Activated CD4-positive, alpha-beta T cell treated with anti-CD3 and anti-CD28 coated beads for 24 hours (primary cell): ENCODE measurements around the gene ARL8A.
"Not testable (repeated sequence)": the region's sequence is repeated elsewhere in the genome, so short reads cannot be mapped to it uniquely, and the experiment has no call there.

ENCODE experiments used
- DNase-seq, 2 donors: peaks; one replicate each; pipeline ENCODE4 v3.0.0-alpha.2; 2020; ENCODE audit warnings: low read depth in 2 of 2

Gene ARL8A

DNA sequence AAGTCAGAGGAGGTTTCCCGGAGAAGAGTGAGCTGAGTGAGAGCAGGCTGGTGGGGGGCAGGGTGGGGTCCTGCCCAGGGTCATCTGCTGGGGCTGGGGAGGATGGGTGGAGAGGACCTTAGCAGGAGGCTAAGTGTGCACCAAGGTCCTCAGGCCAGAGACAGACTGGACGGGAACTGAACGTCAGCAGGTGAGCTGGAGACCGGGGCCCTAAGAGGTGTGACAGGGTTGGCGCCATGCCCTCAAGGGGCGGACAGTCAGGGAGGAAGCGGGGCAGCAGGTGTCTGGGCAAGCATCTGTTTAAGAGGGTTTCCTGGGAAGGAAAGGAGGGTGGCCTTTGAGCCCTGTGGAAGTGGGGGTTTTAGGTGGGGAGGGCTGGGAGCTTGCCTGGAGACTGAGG, 29.5 kb upstream of the ARL8A start:
- DNase-seq: no peak

DNA sequence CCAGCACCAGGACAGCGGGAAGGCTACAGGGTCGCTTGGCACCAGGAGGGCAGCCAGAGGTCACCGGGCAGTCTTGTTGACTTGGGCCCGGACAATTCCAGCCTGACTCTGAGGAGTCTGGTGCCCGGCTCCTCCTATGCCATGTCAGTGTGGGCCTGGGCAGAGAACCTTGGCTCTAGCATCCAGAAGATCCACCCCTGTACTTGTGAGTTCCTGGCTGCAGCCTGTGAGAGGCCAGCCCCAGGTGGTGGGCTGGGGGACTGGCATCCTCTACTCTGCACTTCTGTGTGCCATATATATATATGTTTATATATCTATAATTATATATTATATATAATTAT, 27.4 kb upstream of the ARL8A start:
- no peak for DNase-seq

DNA sequence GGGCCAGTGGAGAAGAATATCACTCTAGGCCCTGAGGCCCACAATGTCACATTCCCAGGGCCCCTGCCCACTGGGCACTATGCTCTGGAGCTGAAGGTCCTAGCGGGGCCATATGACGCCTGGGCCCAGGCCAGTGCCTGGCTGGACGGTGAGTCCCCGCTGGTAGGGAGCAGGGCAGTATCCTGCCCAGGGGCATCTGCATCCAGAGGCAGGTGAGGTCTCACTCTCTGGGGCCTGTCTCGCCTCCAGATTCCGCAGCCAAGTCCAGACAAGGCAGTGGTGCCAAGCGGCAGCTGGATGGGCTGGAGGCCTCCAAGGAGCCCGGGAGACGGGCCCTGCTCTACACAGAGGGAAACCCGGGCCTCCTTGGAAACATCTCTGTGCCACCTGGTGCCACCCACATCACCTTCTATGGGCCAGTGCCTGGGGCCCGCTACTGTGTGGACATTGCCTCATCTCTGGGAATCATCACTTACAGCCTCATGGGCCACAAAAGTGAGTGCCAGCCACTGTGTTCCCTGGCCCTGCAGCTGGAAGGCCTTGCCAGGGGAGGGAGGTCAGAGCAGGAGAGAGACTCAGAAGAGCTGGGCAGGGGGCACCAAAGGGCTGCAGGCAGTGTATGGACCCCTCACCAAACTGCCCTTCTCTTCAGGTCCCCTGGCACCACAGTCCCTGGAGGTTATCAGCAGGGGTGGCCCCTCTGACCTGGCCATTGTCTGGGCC, 26.9 kb upstream of the ARL8A start:
- DNase-seq: no peak

DNA sequence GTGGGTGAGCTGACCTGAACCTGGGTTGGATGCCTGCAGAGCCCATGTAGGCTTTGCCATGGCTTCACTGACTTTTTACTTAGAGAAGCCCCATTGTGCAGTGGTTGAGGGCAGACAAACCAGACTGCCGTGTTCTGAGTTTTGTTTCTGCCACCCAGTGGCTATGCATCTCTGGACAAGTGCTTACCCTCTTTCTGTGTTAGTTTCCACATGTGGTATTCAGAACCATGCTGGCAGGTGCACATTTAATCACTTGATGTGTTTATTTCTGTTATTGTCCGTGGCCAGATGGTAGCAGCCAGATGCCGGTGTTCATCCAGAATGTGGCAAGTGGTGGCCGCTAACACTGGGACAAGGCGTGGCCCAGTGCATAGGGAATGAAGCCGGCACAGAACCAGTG, 26.2 kb upstream of the ARL8A start:
- no peak for DNase-seq

DNA sequence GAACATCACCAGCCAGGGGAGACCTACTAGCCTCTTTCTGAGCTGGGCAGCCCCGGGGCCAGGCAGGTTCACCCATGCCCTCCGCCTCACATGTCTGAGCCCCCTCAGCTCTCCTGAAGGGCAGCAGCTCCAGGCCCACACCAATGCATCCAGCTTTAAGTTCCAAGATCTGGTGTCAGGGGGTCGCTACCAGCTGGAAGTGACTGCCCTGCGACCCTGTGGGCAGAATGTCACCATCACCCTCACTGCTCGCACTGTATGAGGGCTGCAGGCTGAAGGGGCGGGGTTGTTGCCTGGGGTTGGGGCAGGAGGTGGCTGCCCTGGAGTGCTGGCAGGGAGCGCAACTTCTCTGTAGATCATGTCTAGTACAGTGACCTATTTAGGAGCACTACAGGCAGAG, 24.3 kb upstream of the ARL8A start:
- DNase-seq: no peak

DNA sequence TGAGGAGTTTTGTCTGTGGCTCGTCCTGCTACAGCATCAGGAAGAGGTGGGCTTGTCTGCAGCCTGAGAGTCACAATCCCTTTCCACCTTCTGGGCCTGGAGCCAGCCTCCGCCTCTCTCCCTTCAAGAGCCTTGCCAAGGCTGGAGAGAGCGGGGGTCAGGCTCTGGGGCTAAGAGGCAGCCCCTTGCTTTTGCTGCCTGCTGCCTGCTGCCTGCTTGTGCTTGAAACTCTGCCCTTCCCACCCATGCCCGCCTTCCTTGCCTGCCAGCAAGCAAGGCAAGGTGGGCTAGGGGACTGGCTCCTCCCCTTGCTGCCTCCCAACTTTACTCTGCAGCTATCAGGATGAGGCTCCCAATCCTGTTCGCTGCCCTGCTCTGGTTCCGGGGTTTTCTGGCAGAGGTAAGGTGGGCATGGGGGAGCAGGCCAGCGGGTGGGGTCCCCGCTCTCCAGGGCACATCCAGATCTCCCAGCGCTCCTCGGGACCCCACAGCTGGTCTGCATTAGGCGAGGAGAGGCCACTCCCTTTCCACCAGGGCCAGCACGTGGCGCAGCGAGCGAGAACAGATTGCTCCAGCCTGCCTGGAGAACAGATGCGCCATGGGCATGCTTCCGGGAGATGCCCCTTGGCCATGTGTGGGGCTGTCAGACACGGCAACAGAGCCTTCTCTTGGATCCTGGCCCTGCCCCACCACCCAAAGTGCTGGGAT, 23.3 kb upstream of the ARL8A start:
- DNase-seq: no peak

DNA sequence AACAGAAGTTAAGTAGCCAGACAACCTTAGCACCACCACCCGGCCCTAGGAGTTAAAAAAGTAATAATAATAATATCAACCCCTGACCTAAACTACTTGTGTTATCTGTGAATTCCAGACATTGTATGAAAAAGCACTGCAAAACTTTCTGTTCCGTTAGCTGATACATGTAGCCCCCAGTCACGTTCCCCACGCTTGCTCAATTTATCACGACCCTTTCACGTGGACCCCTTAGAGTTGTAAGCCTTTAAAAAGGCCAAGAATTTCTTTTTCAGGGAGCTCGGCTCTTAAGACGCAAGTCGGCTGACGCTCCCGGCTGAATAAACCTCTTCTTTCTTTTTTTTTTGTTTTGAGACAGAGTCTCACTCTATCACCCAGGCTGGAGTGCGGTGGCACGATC, 22.5 kb upstream of the ARL8A start:
- DNase-seq: not testable (repeated sequence)

DNA sequence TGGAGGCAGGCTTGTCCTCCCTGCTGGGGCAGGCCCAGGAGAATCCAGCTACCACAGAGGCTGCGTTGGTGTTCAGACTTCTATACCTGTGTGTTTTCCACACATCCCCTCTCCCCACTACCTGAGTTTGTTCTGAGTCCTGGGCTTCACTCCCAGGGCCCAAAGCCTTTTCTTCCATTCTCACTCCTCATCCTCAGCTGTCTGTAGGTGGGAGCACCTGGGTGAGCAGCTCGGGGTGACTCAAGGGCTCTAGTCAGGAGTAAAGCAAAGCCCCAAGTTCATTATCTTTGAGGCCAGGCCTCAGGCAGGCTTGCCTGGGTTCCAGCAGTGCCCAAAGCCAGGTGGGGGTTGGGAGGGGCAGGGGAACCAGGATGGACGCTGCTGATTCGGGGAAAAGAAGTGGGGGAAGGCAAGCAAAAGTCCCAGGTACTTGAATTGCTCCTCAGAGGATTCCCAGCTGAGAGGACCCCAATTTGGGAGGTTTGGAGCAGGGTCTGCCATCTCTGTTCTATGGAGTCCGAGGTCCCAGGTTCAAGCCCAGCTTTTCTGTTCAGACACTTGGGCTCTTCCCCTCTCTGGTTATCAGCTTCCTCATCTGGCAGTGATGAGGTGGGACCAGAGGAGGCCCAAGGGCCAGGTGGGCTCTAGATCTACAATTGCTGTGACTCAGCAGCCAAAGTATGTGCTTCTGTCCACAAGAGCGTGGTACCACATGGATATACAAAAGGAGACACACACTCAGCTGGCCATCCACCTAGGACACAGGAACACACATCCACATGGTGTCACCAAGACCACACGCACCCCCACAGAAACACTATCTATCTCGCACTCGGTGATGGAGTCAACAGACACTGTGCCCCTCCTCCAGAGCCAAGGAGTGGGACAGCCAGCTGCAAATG, 21.7 kb upstream of the ARL8A start:
- no peak for DNase-seq

DNA sequence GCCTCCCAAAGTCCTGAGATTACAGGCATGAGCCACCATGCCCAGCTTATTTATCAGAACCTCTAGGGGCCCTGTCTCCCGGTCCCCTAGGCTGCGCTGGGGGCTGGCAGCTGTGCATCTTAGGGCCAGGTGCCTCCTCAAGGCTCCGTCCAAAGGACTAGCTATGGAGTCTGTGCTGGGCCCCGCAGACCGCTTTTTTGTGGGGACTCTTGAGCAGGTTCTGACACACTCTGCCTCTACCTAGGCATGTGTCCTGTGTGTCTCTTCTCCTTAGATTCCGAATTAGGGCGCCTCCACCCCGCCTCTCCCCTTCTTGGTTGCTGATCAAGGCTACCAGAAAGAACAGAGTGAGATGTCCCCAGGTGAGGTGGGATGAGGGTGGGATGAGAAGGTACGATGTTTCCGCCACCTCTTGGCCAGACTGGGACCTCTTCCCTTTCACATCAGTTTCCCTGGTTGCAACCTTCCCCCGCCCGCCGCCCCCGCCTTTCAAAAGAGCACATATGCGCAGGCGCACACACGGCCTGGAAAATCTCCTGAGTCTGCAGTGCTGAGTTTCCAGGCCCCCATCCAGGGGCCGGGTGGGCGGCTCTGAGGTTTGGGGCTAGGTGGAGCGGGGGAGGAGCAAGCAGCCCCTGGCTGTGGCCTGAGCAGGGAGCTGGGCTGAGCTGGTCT, 20.9 kb upstream of the ARL8A start:
- peak in 1 of 2 donors; percentile 74 for DNase-seq

DNA sequence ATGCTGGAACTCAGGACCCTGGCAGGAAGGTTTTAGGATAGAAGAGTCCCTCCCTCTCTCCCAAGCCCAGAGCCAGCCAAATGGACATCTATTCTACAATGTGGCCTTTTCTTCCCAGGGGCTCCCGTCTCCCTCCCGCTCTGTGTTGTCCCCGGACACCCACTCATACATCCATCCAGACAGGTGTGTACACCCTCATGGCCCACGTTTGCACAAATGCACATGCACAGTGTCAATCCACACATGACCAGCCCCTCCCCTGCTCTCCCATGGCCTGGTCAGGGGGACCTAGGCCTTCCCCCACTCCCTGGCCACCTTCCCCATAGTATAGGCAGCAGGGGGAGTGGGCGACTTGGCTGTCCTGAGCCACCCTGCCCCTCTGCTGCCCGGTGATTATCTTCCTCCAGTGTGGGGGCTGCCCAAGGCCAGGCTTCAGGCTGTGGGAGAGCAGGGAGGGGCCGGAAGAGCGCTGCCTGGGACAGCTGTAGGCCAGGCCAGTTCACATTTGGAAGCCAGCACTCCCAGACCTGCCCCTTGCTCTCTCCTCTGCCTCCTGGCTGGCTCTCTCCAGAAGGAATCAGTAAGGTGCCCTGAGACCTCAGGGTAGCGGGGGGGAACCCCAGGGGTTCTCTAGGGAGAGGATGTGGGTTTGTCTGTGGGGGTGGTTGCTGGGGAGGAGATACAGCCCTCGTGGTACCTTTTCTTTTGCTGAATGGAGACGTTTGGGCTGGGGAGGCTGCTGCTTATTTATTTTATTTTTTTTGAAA, 19.9 kb upstream of the ARL8A start:
- peak in 1 of 2 donors; percentile 48 for DNase-seq

DNA sequence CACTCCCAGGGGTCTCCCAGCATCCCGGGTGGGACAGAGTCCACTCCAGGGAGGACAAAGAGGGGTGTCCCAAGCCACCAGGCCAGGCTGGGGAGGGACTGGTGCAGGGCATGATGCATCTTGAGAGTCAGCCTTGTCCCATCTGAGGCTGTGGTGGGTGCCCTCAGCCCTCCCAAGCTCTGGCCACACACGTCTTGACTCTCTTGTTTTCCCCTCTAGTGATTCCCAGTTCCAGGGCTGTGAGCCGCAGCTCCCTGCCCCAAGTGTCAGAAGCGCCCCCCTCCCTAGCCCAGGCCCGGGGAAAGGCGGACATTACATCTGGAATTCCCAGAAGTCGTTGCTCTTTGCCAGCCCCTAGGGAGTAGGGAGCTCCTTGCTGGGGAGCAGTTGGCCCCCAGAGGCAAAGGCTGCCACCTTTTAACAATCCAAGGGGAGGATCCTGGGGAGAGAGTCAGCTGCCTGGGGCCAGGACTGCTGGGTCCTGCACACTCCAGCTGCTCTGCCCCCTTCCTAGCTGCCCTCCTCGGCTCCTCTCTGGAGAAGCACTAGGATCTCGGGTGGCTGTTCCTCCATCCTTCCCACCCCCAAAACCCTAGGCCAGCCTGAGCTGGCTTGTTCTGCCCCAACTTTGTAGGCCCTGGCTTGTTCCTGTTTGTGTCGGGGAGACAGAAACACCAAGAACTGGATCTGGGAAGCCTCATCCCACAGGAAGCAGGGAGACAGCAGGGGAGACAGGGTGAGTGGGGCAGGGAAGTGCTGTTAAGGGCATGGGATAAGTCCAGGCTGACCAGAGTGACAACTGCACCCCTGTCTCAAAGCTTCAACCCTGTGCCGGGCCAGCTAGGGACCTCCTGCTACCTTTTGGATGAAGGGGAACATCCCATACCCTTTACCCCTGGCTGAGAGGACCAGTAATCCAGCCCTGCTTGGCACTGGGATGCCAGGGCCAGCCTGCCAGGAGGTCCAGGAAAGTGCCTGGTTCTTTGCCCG, 19.0 kb upstream of the ARL8A start:
- DNase-seq: no peak

DNA sequence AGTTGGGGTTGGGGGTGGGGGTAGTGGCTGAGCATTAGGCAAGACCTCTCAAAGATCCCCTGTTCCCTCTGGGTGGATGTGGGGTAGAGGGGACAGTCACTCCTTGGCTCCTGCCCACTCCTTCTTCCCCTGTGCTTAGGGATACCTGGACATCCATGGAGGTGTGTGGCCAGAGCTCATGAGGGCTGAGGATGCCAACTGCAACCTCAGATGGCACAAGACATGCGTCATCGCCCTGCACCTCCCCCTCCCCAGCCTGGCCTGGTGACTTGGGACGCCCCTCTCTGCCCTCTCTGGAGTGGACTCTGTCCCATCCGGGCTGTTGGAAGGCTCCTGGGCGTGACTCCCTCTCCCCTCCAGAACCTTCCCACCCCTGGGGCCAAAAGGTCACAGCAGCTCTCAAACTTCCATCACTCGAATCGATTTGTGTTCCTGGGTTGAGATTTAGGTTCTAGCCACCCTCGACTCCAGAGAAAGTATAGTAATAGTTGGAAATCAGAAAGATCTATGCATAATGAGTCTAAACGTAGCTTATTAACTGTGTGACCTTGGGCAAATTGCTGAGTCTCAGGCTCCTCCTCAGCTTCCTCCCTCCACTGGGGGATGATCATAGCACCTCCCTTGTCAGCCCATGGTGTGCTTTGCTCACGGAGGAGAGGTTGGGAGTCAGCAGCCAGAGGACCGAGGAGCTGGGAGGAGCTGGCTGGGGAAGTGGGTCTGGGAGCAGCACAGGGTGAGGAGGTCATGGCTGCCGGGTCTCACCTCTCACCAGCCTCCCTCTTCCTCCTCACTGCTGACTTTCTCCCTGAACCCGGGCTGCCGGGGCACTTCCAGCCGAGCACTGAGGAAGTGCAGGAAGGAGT, 18.1 kb upstream of the ARL8A start:
- no peak for DNase-seq

DNA sequence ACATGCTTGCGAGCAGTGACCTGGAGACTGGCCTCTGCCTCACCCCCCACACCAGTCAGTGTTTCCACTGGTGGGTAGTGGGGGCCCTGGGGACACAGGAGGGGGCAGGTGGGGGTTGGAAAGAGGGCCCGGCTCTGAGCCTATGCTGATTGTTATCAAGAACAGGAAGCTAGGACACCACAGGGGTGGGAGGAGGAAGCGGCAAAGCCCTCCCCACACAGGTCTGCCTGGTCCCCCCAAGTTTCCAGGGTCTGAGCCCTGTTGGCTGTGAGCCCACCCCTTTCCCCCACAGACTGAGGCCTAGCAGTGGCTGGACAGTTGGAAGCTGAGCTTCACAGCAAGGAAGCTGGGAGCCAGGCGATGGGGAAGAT, 17.5 kb upstream of the ARL8A start:
- peak in 1 of 2 donors; percentile 45 for DNase-seq

DNA sequence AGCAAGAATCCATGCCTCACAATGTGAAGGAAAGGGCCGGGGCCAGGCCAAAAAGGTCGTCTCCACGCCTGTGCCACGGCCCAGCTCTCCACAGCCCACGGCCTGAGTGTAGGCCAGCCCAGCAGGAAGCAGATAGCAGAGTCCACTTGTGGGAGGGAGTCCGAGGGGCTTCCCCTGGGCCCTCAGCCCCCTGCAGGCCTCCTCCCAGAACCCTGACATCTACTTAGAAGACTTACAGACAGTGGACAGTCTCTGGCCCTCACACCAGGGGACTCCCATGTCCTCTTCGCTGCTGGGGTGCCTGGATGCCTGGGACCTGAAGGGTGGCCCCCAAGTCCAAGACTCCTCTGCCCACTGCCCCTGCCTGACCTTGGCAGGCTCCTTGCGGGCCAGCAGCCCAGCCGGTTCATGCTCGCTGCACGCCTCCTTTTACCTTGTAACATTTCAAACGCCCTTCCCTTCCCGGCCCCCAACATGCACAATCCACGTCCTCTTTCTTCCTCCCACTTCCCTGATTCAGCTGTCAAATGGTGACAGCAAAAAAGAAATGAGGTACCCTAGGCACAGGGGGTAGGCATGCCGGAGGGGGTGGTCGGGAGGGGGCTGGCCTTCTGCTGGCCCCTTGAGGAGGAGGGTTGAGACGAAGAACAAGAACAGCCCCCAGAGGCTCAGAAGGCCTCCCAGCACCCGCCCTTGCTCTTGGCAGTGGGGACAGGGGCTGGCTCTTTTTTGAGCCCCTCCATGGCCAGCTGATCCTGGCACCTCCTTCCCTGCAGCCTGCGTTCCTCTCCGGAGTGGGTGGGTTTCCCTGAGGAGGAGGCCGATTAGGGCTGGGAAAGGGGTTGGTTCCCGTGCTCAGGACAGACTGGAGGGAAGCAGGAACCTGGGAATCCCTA, 16.9 kb upstream of the ARL8A start:
- DNase-seq: no peak

DNA sequence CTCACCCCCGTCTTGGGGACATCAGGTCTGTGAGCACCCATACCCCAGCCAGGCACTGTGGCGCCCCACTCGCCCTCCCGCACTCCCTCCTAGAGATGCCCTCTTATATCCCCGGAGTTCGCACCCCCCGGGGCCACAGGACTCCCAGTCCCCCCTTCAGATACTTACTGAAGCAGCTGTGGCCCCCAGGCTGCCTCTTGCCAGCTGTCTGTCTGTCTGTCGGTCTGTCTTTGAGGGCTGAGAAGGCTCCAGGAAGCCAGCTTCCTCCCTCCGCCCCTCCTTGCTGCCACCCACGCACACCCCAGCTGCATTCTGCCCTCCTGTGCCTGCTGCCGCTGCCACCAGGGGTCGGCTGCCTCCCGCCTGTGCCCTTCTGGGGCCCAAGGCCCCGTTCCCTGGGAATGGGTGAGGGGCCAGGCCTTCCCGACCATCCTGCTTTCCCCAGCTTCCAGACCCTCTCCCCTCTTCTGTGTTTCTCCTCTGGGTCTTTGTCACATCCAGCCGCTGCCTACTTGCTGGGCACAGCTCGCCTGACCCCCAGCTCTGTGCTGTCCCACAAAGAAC, 15.9 kb upstream of the ARL8A start, which contains the start of gene PTPN7:
TSS of gene PTPN7 (minus strand) at position 226 of the 564 bp plus-strand sequence. CDS start 1,200 bp downstream, outside the sequence.
- peak; percentile 88 for DNase-seq

DNA sequence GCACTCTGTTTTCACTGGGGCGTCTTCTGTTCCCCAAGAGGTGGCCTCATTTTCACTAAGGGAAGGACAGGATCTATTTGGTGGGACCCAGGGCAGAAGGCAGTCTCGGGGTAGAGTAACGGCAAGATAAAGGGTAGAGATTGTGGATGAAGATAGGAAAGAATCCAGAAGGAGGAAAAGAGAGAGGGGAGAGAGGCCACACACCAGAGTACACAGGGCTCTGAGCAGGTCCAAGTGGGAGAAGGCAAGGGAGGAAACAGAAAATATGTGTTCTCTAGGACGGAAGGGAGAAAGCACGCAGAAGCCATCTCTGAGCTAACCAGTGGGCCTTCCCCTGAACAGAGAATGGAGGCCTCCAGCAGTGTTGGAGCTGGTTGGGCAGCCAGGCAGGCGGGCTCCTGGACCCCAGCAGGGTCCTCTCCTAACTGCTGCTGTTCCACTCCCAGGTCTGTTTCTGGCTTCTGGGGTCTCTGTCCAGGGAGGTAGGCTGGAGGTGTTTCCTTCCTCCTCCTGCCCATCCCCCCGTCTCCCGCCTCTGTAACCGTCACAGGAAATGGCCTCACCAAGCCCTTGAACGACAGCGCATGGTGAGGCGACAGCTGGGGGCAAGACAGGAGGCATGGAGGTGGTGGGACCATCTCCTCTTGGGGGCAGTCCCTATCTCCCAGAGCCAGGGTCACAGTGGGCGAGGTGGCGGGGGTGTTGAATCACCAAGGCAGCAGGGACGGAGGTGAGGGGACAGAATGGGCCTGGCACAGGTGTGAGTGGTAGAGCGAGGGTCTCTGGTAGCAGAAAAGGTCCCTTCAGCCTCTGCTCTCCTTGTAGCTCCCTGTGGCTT, 15.2 kb upstream of the ARL8A start:
- peak in 1 of 2 donors; percentile 69 for DNase-seq
